GM21737 (cell line): ENCODE results near the gene DNAJC2.
"Not testable (repeated sequence)": the region's sequence is repeated elsewhere in the genome, so short reads cannot be mapped to it uniquely, and the experiment has no call there.

Source experiments
- ATAC-seq: cut with Tn5 transposase; IDR thresholded peaks from one replicate; pipeline ENCODE4 v1.9.1; 2021; ENCODE audit warnings: mild to moderate bottlenecking, moderate library complexity; ENCODE audit not compliant: unreplicated experiment

Gene DNAJC2

DNA sequence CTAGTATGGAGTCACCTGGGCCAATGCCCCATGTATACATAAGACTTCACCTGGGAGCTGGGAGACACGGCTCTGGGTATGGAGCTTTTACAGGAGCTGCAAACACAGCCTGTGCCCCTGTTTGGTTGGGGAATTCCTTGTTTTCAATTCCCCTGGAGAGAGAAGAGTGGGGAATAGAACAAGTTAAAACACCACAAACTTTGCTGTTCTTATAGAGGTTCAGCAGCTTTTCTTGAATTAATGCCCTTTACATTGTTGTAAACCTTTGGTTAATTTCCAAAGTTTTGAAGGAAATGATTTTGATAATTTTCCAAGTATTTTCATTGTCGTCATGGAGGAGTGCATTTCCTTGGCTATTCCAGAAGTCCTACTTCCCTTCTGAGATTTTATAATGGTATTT, 66.4 kb downstream of the DNAJC2 start:
- not testable (repeated sequence) for ATAC-seq

DNA sequence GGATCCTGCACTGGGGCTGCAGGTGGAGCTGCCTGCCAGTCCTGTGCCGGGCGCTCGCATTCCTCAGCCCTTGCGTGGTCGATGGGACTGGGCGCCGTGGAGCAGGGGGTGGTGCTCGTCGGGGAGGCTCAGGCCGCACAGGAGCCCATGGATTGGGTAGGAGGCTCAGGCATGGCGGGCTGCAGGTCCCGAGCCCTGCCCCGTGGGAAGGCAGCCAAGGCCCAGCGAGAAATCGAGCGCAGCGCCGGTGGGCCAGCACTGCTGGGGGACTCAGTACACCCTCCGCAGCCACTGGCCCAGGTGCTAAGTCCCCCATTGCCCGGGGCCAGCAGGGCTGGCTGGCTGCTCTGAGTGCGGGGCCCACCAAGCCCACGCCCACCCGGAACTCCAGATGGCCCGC, 69.7 kb downstream of the DNAJC2 start:
- ATAC-seq = not testable (repeated sequence)

GRCh38 chr7:103273374-103273773, 71.2 kb downstream of the DNAJC2 start:
- not testable (repeated sequence) for ATAC-seq

- ATAC-seq = not testable (repeated sequence)
These were observed 78.3 kb downstream of the DNAJC2 start for GRCh38 chr7:103266229-103266628.

DNA sequence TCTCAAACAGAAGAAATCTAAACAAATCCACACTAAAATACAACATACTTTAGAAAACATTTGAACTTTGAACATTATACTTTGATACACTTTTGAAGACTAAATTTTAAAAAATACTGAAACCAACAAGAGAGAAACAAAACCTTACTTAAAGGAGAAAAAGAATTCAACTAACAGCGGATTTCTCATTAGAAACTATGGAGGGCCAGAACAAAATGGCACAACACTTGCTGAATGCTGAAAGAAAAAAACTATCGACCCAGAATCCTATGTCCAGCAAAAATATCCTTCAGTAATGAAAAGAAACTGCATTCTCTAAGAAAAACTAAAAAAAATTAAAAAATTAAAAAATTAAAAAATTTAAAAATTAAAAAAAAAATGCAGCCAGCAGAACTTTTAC, 80.5 kb downstream of the DNAJC2 start:
- not testable (repeated sequence) for ATAC-seq
